Measurements from ENCODE around the gene LY6G6C. TPM values are rescaled to one million over a fixed set of nuclear protein-coding genes. Genes with fewer than 3 reads are reported as not detected.

Gene LY6G6C
- total and polyA plus RNA-seq, 10 of the 15 experiments (the other 5 are each of a cell fraction or from before 2014, with no cell fraction given) = not detected

DNA sequence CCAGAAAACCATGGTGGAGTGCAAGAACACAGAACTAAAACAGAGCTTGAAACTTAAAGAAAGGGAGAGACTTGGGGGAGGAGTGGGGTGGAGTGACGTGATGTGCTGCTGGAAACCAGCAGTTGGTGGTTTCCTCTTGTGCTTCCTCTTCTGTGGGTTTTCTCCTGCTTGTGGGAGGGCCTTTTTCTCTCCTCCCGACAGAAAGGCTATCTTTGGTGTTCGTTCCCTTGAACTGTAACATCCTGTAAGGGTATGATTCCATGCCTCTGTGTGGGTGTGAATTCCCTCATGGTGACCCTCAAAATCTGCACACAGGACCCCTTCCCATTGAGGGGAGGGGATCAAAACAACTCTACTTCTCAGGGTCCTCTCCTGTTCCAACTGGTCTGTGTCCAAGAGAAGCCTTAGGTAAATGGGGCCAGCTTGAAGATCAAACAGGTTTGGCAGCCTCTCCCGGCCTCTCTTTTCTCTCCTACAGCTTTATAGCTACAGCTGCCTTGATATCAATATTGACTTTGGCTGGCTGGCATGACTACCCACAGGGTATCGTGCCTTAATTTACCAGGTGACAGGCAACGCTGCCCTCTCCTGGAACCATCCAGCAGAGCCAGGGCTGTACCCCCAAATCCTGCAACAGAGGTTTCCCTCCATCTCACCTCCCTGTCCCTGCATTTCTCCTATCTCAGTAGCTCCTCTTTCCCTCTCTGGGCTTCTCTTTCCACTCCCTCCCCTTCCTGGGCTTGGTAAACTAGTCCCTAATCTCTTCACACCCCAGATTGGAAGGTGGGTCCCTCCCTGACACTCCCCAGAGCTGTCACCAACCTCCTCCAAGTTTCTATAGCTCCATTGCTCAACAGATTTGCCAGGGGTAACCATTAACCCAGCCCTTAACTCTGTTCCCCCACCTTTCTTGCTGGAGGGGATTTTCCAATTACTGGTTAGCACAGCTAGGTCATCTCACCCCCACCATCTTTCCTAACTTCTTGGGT lies 16.7 kb upstream of the LY6G6C start (continued):
- TF ChIP-seq, protein P1, sequence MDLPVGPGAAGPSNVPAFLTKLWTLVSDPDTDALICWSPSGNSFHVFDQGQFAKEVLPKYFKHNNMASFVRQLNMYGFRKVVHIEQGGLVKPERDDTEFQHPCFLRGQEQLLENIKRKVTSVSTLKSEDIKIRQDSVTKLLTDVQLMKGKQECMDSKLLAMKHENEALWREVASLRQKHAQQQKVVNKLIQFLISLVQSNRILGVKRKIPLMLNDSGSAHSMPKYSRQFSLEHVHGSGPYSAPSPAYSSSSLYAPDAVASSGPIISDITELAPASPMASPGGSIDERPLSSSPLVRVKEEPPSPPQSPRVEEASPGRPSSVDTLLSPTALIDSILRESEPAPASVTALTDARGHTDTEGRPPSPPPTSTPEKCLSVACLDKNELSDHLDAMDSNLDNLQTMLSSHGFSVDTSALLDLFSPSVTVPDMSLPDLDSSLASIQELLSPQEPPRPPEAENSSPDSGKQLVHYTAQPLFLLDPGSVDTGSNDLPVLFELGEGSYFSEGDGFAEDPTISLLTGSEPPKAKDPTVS (IDR thresholded peaks at IDR 0.05; ENCODE audit: low read depth, low read length) = no peak
- no peak for TF ChIP-seq NKRF (conservative IDR thresholded peaks at IDR 0.05)
- TF ChIP-seq, protein P2, sequence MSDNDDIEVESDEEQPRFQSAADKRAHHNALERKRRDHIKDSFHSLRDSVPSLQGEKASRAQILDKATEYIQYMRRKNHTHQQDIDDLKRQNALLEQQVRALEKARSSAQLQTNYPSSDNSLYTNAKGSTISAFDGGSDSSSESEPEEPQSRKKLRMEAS (IDR thresholded peaks at IDR 0.05; ENCODE audit: low read depth, low read length) = no peak
- TF ChIP-seq SIX5 (IDR thresholded peaks at IDR 0.05; ENCODE audit: low read depth, low read length, severe bottlenecking) = no peak
- TF ChIP-seq, protein P3, sequence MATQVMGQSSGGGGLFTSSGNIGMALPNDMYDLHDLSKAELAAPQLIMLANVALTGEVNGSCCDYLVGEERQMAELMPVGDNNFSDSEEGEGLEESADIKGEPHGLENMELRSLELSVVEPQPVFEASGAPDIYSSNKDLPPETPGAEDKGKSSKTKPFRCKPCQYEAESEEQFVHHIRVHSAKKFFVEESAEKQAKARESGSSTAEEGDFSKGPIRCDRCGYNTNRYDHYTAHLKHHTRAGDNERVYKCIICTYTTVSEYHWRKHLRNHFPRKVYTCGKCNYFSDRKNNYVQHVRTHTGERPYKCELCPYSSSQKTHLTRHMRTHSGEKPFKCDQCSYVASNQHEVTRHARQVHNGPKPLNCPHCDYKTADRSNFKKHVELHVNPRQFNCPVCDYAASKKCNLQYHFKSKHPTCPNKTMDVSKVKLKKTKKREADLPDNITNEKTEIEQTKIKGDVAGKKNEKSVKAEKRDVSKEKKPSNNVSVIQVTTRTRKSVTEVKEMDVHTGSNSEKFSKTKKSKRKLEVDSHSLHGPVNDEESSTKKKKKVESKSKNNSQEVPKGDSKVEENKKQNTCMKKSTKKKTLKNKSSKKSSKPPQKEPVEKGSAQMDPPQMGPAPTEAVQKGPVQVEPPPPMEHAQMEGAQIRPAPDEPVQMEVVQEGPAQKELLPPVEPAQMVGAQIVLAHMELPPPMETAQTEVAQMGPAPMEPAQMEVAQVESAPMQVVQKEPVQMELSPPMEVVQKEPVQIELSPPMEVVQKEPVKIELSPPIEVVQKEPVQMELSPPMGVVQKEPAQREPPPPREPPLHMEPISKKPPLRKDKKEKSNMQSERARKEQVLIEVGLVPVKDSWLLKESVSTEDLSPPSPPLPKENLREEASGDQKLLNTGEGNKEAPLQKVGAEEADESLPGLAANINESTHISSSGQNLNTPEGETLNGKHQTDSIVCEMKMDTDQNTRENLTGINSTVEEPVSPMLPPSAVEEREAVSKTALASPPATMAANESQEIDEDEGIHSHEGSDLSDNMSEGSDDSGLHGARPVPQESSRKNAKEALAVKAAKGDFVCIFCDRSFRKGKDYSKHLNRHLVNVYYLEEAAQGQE (IDR thresholded peaks at IDR 0.05; ENCODE audit: low read depth, low read length) = no peak
- TF ChIP-seq ZBTB33 (IDR thresholded peaks at IDR 0.05) = no peak
- no peak for TF ChIP-seq FOS (IDR thresholded peaks at IDR 0.05; ENCODE audit: borderline replicate concordance, extremely low read depth, insufficient read length)
- TF ChIP-seq NR2C2 (IDR thresholded peaks at IDR 0.05; ENCODE audit: borderline replicate concordance, control insufficient read depth, insufficient read length, low read depth) = no peak
- TF ChIP-seq BRCA1 (IDR thresholded peaks at IDR 0.05; ENCODE audit: low read depth, low read length) = no peak
- peak; percentile 90 for TF ChIP-seq ZNF24 (IDR thresholded peaks at IDR 0.05)
- no peak for TF ChIP-seq TAF1 (IDR thresholded peaks at IDR 0.05; ENCODE audit: borderline replicate concordance, low read depth, low read length)
- TF ChIP-seq RAD21 (IDR thresholded peaks at IDR 0.05; ENCODE audit: insufficient read depth, low read depth, low read length) = 0 out of 2 replicates have a peak, but pooled peaks have one; percentile 5
- TF ChIP-seq, protein P4, sequence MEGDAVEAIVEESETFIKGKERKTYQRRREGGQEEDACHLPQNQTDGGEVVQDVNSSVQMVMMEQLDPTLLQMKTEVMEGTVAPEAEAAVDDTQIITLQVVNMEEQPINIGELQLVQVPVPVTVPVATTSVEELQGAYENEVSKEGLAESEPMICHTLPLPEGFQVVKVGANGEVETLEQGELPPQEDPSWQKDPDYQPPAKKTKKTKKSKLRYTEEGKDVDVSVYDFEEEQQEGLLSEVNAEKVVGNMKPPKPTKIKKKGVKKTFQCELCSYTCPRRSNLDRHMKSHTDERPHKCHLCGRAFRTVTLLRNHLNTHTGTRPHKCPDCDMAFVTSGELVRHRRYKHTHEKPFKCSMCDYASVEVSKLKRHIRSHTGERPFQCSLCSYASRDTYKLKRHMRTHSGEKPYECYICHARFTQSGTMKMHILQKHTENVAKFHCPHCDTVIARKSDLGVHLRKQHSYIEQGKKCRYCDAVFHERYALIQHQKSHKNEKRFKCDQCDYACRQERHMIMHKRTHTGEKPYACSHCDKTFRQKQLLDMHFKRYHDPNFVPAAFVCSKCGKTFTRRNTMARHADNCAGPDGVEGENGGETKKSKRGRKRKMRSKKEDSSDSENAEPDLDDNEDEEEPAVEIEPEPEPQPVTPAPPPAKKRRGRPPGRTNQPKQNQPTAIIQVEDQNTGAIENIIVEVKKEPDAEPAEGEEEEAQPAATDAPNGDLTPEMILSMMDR (IDR thresholded peaks at IDR 0.05 in 2 of 3, conservative IDR thresholded peaks at IDR 0.05 in 1 of 3; ENCODE audit: control insufficient read depth in 2 of 3, extremely low read depth in 1 of 3, insufficient read depth in 1 of 3, low read depth in 3 of 3, low read length in 3 of 3) = peak; percentile 28 to 32 (median 30); a peak in 2 of 6 replicates
- no peak for TF ChIP-seq HDAC2 (IDR thresholded peaks at IDR 0.05)

Measured in GM12878 (cell line).